Ascending aorta (tissue), 2 donors: ENCODE data around the gene CSNK1A1. TPM values are rescaled to one million over a fixed set of nuclear protein-coding genes. Genes with fewer than 3 reads are reported as not detected.
"Not testable (repeated sequence)": the region's sequence is repeated elsewhere in the genome, so short reads cannot be mapped to it uniquely, and the experiment has no call there.

ENCODE experiments used
- DNase-seq, 2 donors: peaks; one replicate each; pipeline ENCODE4 v3.0.0-alpha.2; 2019; ENCODE audit warnings: low spot score in 2 of 2
- H3K27ac ChIP-seq, 2 donors: fragments of 200-600 bp; sonication (generic); one replicate each; pipeline ENCODE4 v1.5.1; 2016 to 2017; ENCODE audit warnings: mild to moderate bottlenecking in 1 of 2
- H3K27me3 ChIP-seq: fragments of 200-600 bp; sonication (generic); one replicate; pipeline ENCODE4 v1.5.1; 2017
- H3K36me3 ChIP-seq, 2 donors: fragments of 200-600 bp; sonication (generic); one replicate each; pipeline ENCODE4 v1.5.1; 2016
- H3K4me1 ChIP-seq, 2 donors: fragments of 200-600 bp; sonication (generic); one replicate each; pipeline ENCODE4 v1.5.1; 2016 to 2017; ENCODE audit warnings: mild to moderate bottlenecking in 1 of 2
- H3K4me3 ChIP-seq, 2 donors: fragments of 200-600 bp; sonication (generic); one replicate each; pipeline ENCODE4 v1.5.1; 2016 to 2017; ENCODE audit warnings: mild to moderate bottlenecking in 1 of 2
- H3K9me3 ChIP-seq, 2 donors: fragments of 200-600 bp; sonication (generic); one replicate each; pipeline ENCODE4 v1.5.1; 2016
- intact Hi-C: fragments of 100-400 bp; cut with DNase I; formaldehyde crosslinking; loops from one replicate; pipeline ENCODE4 v1.15.1; 2023
- total RNA-seq: library from RNA; depleted of rRNA; stranded (reverse); fragments of >200 nt; gene quantifications from one replicate; pipeline ENCODE4 v1.1.0, GENCODE V29; 2016
- TF ChIP-seq, protein P1 (sequence below), 3 experiments: fragments of 200-600 bp in 2 of 3; fragments of 450-650 bp in 1 of 3; sonication (generic) in 2 of 3; IDR thresholded peaks; one replicate each; pipeline ENCODE4 v1.5.1; 2016 to 2019; ENCODE audit warnings: antibody characterized with exemption in 3 of 3, mild to moderate bottlenecking in 1 of 3, moderate library complexity in 1 of 3

The CSNK1A1 gene
- total RNA-seq, 1 donor from 2014 or later = 219 TPM

GRCh38 chr5:149517461-149518122 lies 33.6 kb downstream of the CSNK1A1 start:
- TF ChIP-seq, protein P1, sequence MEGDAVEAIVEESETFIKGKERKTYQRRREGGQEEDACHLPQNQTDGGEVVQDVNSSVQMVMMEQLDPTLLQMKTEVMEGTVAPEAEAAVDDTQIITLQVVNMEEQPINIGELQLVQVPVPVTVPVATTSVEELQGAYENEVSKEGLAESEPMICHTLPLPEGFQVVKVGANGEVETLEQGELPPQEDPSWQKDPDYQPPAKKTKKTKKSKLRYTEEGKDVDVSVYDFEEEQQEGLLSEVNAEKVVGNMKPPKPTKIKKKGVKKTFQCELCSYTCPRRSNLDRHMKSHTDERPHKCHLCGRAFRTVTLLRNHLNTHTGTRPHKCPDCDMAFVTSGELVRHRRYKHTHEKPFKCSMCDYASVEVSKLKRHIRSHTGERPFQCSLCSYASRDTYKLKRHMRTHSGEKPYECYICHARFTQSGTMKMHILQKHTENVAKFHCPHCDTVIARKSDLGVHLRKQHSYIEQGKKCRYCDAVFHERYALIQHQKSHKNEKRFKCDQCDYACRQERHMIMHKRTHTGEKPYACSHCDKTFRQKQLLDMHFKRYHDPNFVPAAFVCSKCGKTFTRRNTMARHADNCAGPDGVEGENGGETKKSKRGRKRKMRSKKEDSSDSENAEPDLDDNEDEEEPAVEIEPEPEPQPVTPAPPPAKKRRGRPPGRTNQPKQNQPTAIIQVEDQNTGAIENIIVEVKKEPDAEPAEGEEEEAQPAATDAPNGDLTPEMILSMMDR (IDR thresholded peaks at IDR 0.05) = no peak
- intact Hi-C loops = no loop called here
- no peaks in the 10 kb centered on the region for H3K9me3 ChIP-seq
- H3K4me1 ChIP-seq = peaks cover 3 to 49% of the 10 kb centered on the region in 2 donors
- peaks cover 2 to 17% of the 10 kb centered on the region in 2 donors for H3K36me3 ChIP-seq
- H3K27me3 ChIP-seq = no peaks in the 10 kb centered on the region
- peak overlapping the region in 1 of 2 donors; percentile 39 for H3K27ac ChIP-seq
- DNase-seq = no peak
- H3K4me3 ChIP-seq = peak overlapping the region in 1 of 2 donors; percentile 22

GRCh38 chr5:149514512-149514911 lies 36.7 kb downstream of the CSNK1A1 start:
- no peak for DNase-seq
- H3K27ac ChIP-seq = no peak overlapping the region
- H3K27me3 ChIP-seq = no peaks in the 10 kb centered on the region
- intact Hi-C loops = no loop called here
- TF ChIP-seq, protein P1 (IDR thresholded peaks at IDR 0.05) = no peak
- H3K4me1 ChIP-seq = peaks cover under 1 to 33% of the 10 kb centered on the region in 2 donors
- no peak overlapping the region for H3K4me3 ChIP-seq
- H3K36me3 ChIP-seq = peaks cover 18 to 36% of the 10 kb centered on the region in 2 donors
- H3K9me3 ChIP-seq = no peaks in the 10 kb centered on the region

GRCh38 chr5:149513372-149513947 lies 37.8 kb downstream of the CSNK1A1 start:
- intact Hi-C loops, H3K4me3 ChIP-seq, DNase-seq, H3K9me3 ChIP-seq, H3K27me3 ChIP-seq, H3K27ac ChIP-seq: not testable (repeated sequence)
- H3K36me3 ChIP-seq = peaks cover 29 to 46% of the 10 kb centered on the region in 2 donors
- H3K4me1 ChIP-seq = peaks cover 0 to 22% of the 10 kb centered on the region in 2 donors

DNA sequence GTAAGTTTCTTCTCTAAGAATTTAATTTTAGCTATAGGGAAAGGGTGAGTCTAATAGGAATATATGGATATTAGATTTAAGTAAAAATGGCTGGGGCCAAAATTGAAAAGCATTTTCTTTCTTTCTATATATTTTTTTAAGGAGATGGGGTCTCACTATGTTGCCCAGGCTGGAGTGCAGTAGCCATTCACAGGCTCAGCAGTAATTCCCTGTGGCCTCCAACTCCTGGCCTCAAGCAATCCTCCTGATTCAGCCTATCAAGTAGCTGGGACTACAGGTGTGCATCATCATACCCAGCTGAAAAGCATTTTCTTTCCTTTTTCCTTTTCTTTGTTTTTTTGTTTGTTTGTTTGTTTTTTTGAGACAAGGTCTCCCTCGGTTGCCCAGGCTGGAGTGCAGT lies 41.1 kb downstream of the CSNK1A1 start:
- no peaks in the 10 kb centered on the region for H3K9me3 ChIP-seq
- H3K27me3 ChIP-seq = no peaks in the 10 kb centered on the region
- DNase-seq = no peak
- no peak overlapping the region for H3K27ac ChIP-seq
- TF ChIP-seq, protein P1 (IDR thresholded peaks at IDR 0.05) = no peak
- peaks cover 53 to 77% of the 10 kb centered on the region in 2 donors for H3K36me3 ChIP-seq
- intact Hi-C loops = no loop called here
- H3K4me1 ChIP-seq = peaks cover 0 to 3% of the 10 kb centered on the region in 2 donors
- no peak overlapping the region for H3K4me3 ChIP-seq

DNA sequence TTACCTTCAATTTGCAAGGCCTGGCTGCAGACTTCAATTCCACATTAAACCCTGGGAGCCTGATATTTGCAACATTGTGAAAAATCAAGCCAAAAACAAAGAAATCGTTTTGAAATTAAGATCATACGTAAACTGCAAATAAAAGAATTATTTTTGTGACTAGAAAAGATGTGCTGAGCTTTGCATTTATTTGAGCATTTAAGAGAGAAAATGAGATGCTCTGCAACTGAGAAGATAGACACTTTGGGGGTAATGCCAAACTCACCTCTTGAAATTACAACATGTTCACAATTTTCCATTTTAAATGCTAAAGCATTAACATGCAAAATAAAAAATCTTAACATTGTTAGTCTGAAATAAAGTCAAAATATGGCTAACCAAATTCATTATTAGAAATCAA lies 46.6 kb downstream of the CSNK1A1 start:
- Histone ChIP-seq H3K27me3 (no peaks in the 10 kb centered on the region), H3K36me3 (peaks cover 62 to 85% of the 10 kb centered on the region in 2 donors)
- TF ChIP-seq, protein P1 (IDR thresholded peaks at IDR 0.05) = no peak

DNA sequence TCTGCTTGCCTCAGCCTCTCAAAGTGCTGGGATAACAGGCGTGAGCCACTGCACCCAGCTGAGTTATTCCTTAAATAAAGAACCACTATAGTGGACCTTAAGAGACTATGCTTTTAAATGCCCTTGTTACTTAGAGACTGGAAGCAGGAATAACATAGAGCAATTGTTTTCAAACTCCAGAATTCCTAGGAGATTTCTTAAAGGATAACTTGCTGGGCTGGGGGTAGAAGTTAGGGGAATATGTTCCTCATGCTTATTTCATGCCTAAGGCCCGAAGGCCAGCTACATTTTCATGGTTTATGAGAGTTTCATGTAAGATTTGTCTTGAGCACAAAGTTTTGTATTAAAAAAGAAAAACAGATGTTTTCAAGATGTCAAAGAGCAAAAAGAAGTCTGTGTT lies 48.2 kb downstream of the CSNK1A1 start:
- no peaks in the 10 kb centered on the region for H3K4me1 ChIP-seq
- peaks cover 58 to 74% of the 10 kb centered on the region in 2 donors for H3K36me3 ChIP-seq
- no peaks in the 10 kb centered on the region for H3K9me3 ChIP-seq
- no peak overlapping the region for H3K4me3 ChIP-seq
- no peak overlapping the region for H3K27ac ChIP-seq
- no peaks in the 10 kb centered on the region for H3K27me3 ChIP-seq
- TF ChIP-seq, protein P1 (IDR thresholded peaks at IDR 0.05) = no peak
- no peak for DNase-seq
- intact Hi-C loops = no loop called here

More for the DNA sequence above, 46.6 kb downstream of the CSNK1A1 start:
- H3K27ac ChIP-seq = no peak overlapping the region
- intact Hi-C loops = loop anchor here (5.0 kb wide), 1 partner anchor 38 kb away; no protein-coding TSS in a partner anchor
- no peak for DNase-seq
- H3K4me3 ChIP-seq = no peak overlapping the region
- H3K9me3 ChIP-seq = no peaks in the 10 kb centered on the region
- H3K4me1 ChIP-seq = no peaks in the 10 kb centered on the region
